ENCODE results near the gene RAPSN. TPM values are rescaled to one million over a fixed set of nuclear protein-coding genes. Genes with fewer than 3 reads are reported as not detected.

Gene RAPSN
- total and polyA plus RNA-seq, 2 experiments from 2014 or later, result 0.17 to 0.23 TPM

Small RNA genes within 50 kb of the gene (microRNA-seq; reads per million reads assigned to microRNA genes)
- not detected for gene MIR4487

Small RNA genes within 50 kb of the gene (small RNA-seq; reads per million reads assigned to genes)
- not detected for gene MIR4487 (ENCODE audit: low replicate concordance)

Other genes starting within 250 kb of the RAPSN start
- 62.5 and 63.1 TPM in 2 replicates for gene DDB2, start 234.2 kb downstream of the RAPSN start, total RNA-seq (2014; rRNA removed; shearing (Covaris generic))
- 58.7 and 60.2 TPM in 2 replicates for gene DDB2, start 234.2 kb downstream of the RAPSN start, polyA plus RNA-seq (2016; fragmentation: Nextera tagmentation; extraction: Ambion mirVana)
- 32.1 and 33.5 TPM in 2 replicates for gene ACP2, start 200.3 kb downstream of the RAPSN start, total RNA-seq (2014; rRNA removed; shearing (Covaris generic))
- 5.6 and 7.3 TPM in 2 replicates for gene ACP2, start 200.3 kb downstream of the RAPSN start, polyA plus RNA-seq (2016; fragmentation: Nextera tagmentation; extraction: Ambion mirVana)
- gene NR1H3, start 191.1 kb downstream of the RAPSN start, total RNA-seq (2014; rRNA removed; shearing (Covaris generic)), result 23.7 and 23.8 TPM in 2 replicates
- gene NR1H3, start 191.1 kb downstream of the RAPSN start, polyA plus RNA-seq (2016; fragmentation: Nextera tagmentation; extraction: Ambion mirVana), result 16.5 and 17.5 TPM in 2 replicates
- 33.3 and 43.8 TPM in 2 replicates for gene MADD, start 179.0 kb downstream of the RAPSN start, total RNA-seq (2014; rRNA removed; shearing (Covaris generic))
- 12.5 and 13.4 TPM in 2 replicates for gene MADD, start 179.0 kb downstream of the RAPSN start, polyA plus RNA-seq (2016; fragmentation: Nextera tagmentation; extraction: Ambion mirVana)
- not detected in 2 replicates for gene MYBPC3, start 96.4 kb downstream of the RAPSN start, total RNA-seq (2014; rRNA removed; shearing (Covaris generic))
- gene MYBPC3, start 96.4 kb downstream of the RAPSN start, polyA plus RNA-seq (2016; fragmentation: Nextera tagmentation; extraction: Ambion mirVana), result 0.24 TPM in 1 of 2 replicates, not detected in the other
- not detected in 2 replicates for gene SPI1, start 70.6 kb downstream of the RAPSN start, total RNA-seq (2014; rRNA removed; shearing (Covaris generic))
- gene SPI1, start 70.6 kb downstream of the RAPSN start, polyA plus RNA-seq (2016; fragmentation: Nextera tagmentation; extraction: Ambion mirVana), result 0.19 and 0.23 TPM in 2 replicates
- gene SLC39A13, start 40.5 kb downstream of the RAPSN start, total RNA-seq (2014; rRNA removed; shearing (Covaris generic)), result 32.7 TPM in 2 replicates
- gene SLC39A13, start 40.5 kb downstream of the RAPSN start, polyA plus RNA-seq (2016; fragmentation: Nextera tagmentation; extraction: Ambion mirVana), result 15.8 TPM in 2 replicates
- gene PSMC3, start 22.7 kb downstream of the RAPSN start, total RNA-seq (2014; rRNA removed; shearing (Covaris generic)), result 147 and 149 TPM in 2 replicates
- 173 and 190 TPM in 2 replicates for gene PSMC3, start 22.7 kb downstream of the RAPSN start, polyA plus RNA-seq (2016; fragmentation: Nextera tagmentation; extraction: Ambion mirVana)
- 233 TPM in 2 replicates for gene CELF1, start 104.0 kb upstream of the RAPSN start, total RNA-seq (2014; rRNA removed; shearing (Covaris generic))
- 124 and 134 TPM in 2 replicates for gene CELF1, start 104.0 kb upstream of the RAPSN start, polyA plus RNA-seq (2016; fragmentation: Nextera tagmentation; extraction: Ambion mirVana)
- 87.0 and 109 TPM in 2 replicates for gene PTPMT1, start 116.5 kb upstream of the RAPSN start, total RNA-seq (2014; rRNA removed; shearing (Covaris generic))
- 106 and 109 TPM in 2 replicates for gene PTPMT1, start 116.5 kb upstream of the RAPSN start, polyA plus RNA-seq (2016; fragmentation: Nextera tagmentation; extraction: Ambion mirVana)
- 16.6 and 17.2 TPM in 2 replicates for gene KBTBD4, start 129.8 kb upstream of the RAPSN start, total RNA-seq (2014; rRNA removed; shearing (Covaris generic))
- gene KBTBD4, start 129.8 kb upstream of the RAPSN start, polyA plus RNA-seq (2016; fragmentation: Nextera tagmentation; extraction: Ambion mirVana), result 4.1 and 5.8 TPM in 2 replicates
- gene NDUFS3, start 129.9 kb upstream of the RAPSN start, total RNA-seq (2014; rRNA removed; shearing (Covaris generic)), result 99.5 and 108 TPM in 2 replicates
- gene NDUFS3, start 129.9 kb upstream of the RAPSN start, polyA plus RNA-seq (2016; fragmentation: Nextera tagmentation; extraction: Ambion mirVana), result 168 and 185 TPM in 2 replicates
- not detected in 2 replicates for gene FAM180B, start 137.5 kb upstream of the RAPSN start, total RNA-seq (2014; rRNA removed; shearing (Covaris generic))
- gene FAM180B, start 137.5 kb upstream of the RAPSN start, polyA plus RNA-seq (2016; fragmentation: Nextera tagmentation; extraction: Ambion mirVana), result not detected in 2 replicates
- 6.6 TPM in 2 replicates for gene C1QTNF4, start 145.3 kb upstream of the RAPSN start, total RNA-seq (2014; rRNA removed; shearing (Covaris generic))
- 5.2 and 5.7 TPM in 2 replicates for gene C1QTNF4, start 145.3 kb upstream of the RAPSN start, polyA plus RNA-seq (2016; fragmentation: Nextera tagmentation; extraction: Ambion mirVana)
- gene MTCH2, start 193.4 kb upstream of the RAPSN start, total RNA-seq (2014; rRNA removed; shearing (Covaris generic)), result 90.9 and 92.0 TPM in 2 replicates
- gene MTCH2, start 193.4 kb upstream of the RAPSN start, polyA plus RNA-seq (2016; fragmentation: Nextera tagmentation; extraction: Ambion mirVana), result 155 and 163 TPM in 2 replicates